AG04450 (cell line): ENCODE results near the gene BPIFA3. TPM values are rescaled to one million over a fixed set of nuclear protein-coding genes. Genes with fewer than 3 reads are reported as not detected.
"Not testable (repeated sequence)": the region's sequence is repeated elsewhere in the genome, so short reads cannot be mapped to it uniquely, and the experiment has no call there.

Experiments
- CTCF ChIA-PET: fragments of 300-600, 350-600 bp; formaldehyde crosslinking; extraction: SDS; loops from one replicate; lab custom pipeline; 2022; ENCODE audit warnings: antibody characterized with exemption, inconsistent platforms; lab: Charles Lee
- POLR2A ChIA-PET: fragments of 350-600 bp; formaldehyde crosslinking; extraction: SDS; loops from one replicate; lab custom pipeline; 2021; ENCODE audit warnings: antibody characterized with exemption, inconsistent platforms; lab: Yijun Ruan, JAX
- DNase-seq: peaks from one replicate; pipeline ENCODE4 v3.0.0-alpha.2; 2011; ENCODE audit warnings: low read depth, low spot score
- H3K27ac ChIP-seq: one replicate; pipeline ENCODE4 v1.5.1; 2012; ENCODE audit warnings: low read depth, low read length, control low read depth
- H3K27me3 ChIP-seq: one replicate; pipeline ENCODE4 v1.6.0; 2012; ENCODE audit warnings: low read length; ENCODE audit not compliant: control insufficient read depth, insufficient read depth
- H3K4me3 ChIP-seq: 2 replicates; pipeline ENCODE4 v1.5.1; 2011; ENCODE audit warnings: mild to moderate bottlenecking, low read depth, low read length, control low read depth
- H3K9me3 ChIP-seq: 2 replicates; pipeline ENCODE4 v1.5.1; 2012; ENCODE audit warnings: low read length; ENCODE audit not compliant: control insufficient read depth, insufficient read depth
- CTCF ChIP-seq: IDR thresholded peaks from 2 replicates; pipeline ENCODE4 v1.5.1; 2011; ENCODE audit warnings: low read depth, low read length, control low read depth, inconsistent platforms
- polyA plus RNA-seq: library from polyadenylated mRNA; depleted of rRNA; stranded (reverse); fragments of >200 nt; gene quantifications from 2 replicates; pipeline ENCODE4 v1.2.3, GENCODE V29; 2011

The BPIFA3 gene
- polyA plus RNA-seq, 1 experiment = not detected

- POLR2A ChIA-PET = no interaction called here
Observed at GRCh38 chr20:33183312-33183711, 33.8 kb upstream of the BPIFA3 start.

GRCh38 chr20:33185031-33185590, 32.0 kb upstream of the BPIFA3 start:
- H3K27ac ChIP-seq, H3K9me3 ChIP-seq, H3K4me3 ChIP-seq, DNase-seq, CTCF ChIA-PET, POLR2A ChIA-PET, H3K27me3 ChIP-seq: not testable (repeated sequence)

More at GRCh38 chr20:33183312-33183711, 33.8 kb upstream of the BPIFA3 start:
- no peak for TF ChIP-seq CTCF
- Histone ChIP-seq H3K9me3 (no peaks in the 10 kb centered on the region), H3K4me3 (no peak overlapping the region), H3K27ac (no peak overlapping the region), H3K27me3 (no peaks in the 10 kb centered on the region)
- no peak for DNase-seq
- CTCF ChIA-PET = no interaction called here

- Histone ChIP-seq H3K9me3 (no peaks in the 10 kb centered on the region), H3K27ac (no peak overlapping the region), H3K4me3 (no peak overlapping the region), H3K27me3 (no peaks in the 10 kb centered on the region)
- no peak for TF ChIP-seq CTCF
- no peak for DNase-seq
- POLR2A ChIA-PET = no interaction called here
- CTCF ChIA-PET = no interaction called here
Observed at GRCh38 chr20:33187491-33187890, 29.7 kb upstream of the BPIFA3 start.

GRCh38 chr20:33188421-33188820, 28.7 kb upstream of the BPIFA3 start:
- no peak for DNase-seq
- no peak overlapping the region for H3K4me3 ChIP-seq
- no peak overlapping the region for H3K27ac ChIP-seq
- CTCF ChIA-PET = no interaction called here
- no peaks in the 10 kb centered on the region for H3K9me3 ChIP-seq
- H3K27me3 ChIP-seq = no peaks in the 10 kb centered on the region
- no peak for TF ChIP-seq CTCF
- POLR2A ChIA-PET = no interaction called here

GRCh38 chr20:33191484-33191883, 25.7 kb upstream of the BPIFA3 start:
- H3K4me3 ChIP-seq = no peak overlapping the region
- H3K9me3 ChIP-seq = no peaks in the 10 kb centered on the region
- no peak overlapping the region for H3K27ac ChIP-seq
- H3K27me3 ChIP-seq = no peaks in the 10 kb centered on the region
- no peak for DNase-seq
- no peak for TF ChIP-seq CTCF
- CTCF ChIA-PET = no interaction called here
- POLR2A ChIA-PET = no interaction called here

- POLR2A ChIA-PET = no interaction called here
- no peak for DNase-seq
- CTCF ChIA-PET = no interaction called here
Observed at GRCh38 chr20:33191955-33192354, 25.2 kb upstream of the BPIFA3 start.

More at GRCh38 chr20:33191955-33192354, 25.2 kb upstream of the BPIFA3 start:
- Histone ChIP-seq H3K27ac (no peak overlapping the region), H3K9me3 (no peaks in the 10 kb centered on the region), H3K4me3 (no peak overlapping the region), H3K27me3 (no peaks in the 10 kb centered on the region)
- no peak for TF ChIP-seq CTCF
